ENCODE data around the gene CD3D.

CD3D gene

GRCh38 chr11:118342503-118343161 is at the start of gene CD3D:
Gene CD3D (minus strand): TSS chr11:118342705. CDS start chr11:118342607, 98 bp downstream.
- peak; percentile 77 for DNase-seq (ENCODE audit: low read depth)

DNA sequence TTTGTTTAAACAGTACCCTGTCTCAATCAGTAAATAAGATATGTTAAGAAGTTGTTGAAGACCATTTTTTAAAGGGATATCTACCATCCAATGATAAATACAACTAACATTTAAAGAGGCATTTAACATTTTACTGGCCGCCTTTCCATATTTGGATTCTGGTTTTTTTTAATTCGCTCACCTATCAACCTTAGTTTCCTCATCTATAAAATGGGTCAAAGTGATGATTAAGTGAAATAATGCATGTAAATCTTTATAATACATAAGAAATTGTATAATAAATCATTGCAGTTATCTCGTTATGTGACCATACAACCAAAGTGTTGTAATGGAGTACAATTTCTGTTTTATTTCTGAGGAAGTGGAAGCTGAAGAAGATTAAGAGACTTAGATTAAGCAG is 41.2 kb upstream of the CD3D start:
- no peak for DNase-seq (ENCODE audit: low read depth)

DNA sequence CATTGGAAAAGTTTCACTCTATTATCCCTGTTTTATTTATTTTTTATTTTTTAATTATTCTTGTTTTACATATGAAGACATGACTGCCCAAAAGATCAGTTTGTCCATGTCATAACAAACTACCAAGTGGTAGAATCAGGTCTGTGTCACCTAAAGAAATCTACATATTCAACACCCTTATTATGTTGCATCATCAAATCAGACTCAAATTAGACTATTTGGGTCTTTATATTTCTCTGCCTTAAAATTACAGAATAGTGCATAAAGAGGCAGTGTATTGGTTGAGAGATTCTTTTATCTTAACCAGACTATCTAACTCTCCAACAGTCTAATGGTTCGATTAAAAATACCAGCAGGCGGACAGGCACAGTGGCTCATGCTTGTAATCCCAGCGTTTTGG is 40.4 kb upstream of the CD3D start:
- DNase-seq (ENCODE audit: low read depth), result no peak

DNA sequence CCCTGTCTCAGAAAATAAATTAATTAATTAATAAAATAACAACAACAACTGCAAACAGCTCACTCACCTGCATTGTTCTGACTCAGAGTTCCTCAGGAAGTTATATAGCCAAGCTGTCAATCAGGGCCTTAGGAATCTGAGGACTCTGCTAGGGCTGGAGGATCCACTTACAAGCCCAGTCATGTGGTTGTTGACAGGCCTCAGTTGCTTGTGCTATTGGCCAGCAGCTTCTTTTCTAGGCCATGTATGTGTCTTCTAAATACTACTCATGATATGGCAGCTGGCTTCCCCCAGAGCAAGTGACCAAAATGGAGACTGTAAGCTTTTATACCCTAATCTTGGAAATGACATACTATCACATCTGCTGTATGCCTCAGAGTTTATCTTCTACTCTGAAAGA is 38.1 kb upstream of the CD3D start:
- DNase-seq (ENCODE audit: low read depth), result no peak

- DNase-seq (ENCODE audit: low read depth), result no peak
Measured at GRCh38 chr11:118379497-118379896, 37.0 kb upstream of the CD3D start.

DNA sequence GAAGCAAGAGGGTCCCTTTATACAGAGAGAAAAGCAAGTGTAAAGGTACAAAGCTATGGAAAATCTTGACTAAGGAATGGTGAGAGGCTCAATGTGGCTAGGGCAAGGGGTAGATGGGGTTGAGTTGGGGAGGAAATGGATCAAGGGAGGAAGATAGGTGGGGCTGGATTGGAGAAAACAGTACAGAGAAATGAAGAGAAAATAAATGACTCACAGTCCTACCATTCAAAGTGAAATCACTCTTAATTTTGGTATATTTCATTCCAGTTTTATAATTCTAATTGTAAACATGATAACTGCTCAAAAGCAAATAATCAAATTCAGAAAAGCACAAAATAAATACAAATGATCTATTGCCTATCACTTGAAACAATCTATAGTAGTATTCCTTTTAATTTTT is 33.5 kb upstream of the CD3D start:
- no peak for DNase-seq (ENCODE audit: low read depth)

DNA sequence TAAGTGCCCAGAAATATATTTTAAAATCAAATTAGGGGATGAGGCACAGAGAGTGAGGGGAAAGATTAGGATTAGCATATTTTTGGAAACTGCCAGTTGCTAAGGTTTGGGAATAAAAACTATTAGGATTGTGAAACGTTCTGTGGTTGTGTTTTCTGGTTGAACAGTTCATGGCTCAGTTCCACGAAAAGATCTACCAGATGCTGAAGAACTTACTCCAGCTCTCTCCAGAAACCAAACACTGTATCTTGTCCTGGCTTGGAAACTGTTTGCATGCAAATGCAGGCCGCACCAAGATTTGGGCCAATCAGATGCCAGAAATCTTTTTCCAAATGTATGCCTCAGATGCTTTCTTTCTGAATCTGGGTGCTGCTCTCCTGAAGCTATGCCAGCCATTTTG is 32.2 kb upstream of the CD3D start:
- no peak for DNase-seq (ENCODE audit: low read depth)

DNA sequence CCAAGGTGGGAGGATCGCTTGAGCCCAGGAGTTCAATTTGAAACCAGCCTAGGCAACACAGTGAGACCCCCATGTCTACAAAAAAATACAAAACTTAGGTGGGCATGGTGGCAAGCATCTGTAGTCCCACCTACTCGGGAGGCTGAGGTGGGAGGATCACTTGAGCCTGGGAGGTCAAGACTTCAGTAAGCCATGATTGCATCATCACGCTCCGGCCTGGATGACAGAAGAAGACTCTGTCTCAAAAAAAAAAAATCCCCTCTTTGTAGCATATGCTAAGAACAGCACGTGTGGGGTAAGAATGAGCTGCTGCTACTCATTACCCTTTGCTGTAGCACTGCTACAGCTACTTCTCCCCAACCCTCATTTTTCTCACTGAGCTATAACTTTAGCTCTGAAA is 31.4 kb upstream of the CD3D start:
- no peak for DNase-seq (ENCODE audit: low read depth)

DNA sequence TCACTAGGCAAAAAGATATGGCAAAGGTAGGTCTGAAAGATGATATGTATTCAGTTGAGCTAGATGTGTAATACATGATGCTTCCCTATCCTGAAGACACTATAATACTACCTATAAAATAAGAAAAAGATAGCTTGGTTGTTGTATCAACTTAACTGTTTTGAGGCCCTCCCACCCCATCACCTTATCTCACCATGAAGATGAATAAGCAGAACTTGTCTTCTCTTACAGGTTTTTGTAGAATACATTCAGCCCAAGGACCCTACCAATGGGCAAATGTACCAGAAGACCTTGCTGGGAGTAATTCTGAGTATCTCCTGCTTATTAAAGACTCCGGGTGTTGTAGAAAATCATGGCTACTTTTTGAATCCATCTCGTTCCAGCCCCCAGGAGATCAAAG is 30.8 kb upstream of the CD3D start:
- DNase-seq (ENCODE audit: low read depth), result no peak

DNA sequence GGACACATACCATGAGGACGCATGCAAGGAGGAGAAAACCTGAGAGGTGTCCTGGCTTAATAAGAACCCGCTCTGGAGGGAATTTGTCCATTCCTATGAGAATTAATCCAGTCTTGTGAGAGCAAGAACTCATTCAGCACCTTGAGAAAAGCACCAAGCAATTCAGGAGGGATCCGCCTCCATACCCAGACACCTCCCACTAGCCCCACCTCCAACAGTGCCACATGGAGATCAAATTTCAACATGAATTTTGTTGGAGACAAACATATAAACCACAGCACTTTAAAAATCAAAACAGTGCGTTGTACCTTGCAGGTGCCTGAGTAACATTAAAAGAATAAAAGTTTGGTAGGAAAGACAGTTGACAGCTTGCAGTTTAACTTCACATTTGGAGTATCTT is 28.3 kb upstream of the CD3D start:
- no peak for DNase-seq (ENCODE audit: low read depth)

GRCh38 chr11:118366287-118366686 is 23.8 kb upstream of the CD3D start:
- no peak for DNase-seq (ENCODE audit: low read depth)

GRCh38 chr11:118364956-118365615 is 22.6 kb upstream of the CD3D start:
- no peak for DNase-seq (ENCODE audit: low read depth)

GRCh38 chr11:118359295-118359958 is 16.9 kb upstream of the CD3D start, which contains the start of gene UBE4A:
Gene UBE4A (plus strand): TSS chr11:118359600. CDS start chr11:118365081, 5,481 bp downstream.
- DNase-seq (ENCODE audit: low read depth), result peak; percentile 91

- DNase-seq (ENCODE audit: low read depth), result no peak
Measured at GRCh38 chr11:118358071-118358470, 15.6 kb upstream of the CD3D start.

DNA sequence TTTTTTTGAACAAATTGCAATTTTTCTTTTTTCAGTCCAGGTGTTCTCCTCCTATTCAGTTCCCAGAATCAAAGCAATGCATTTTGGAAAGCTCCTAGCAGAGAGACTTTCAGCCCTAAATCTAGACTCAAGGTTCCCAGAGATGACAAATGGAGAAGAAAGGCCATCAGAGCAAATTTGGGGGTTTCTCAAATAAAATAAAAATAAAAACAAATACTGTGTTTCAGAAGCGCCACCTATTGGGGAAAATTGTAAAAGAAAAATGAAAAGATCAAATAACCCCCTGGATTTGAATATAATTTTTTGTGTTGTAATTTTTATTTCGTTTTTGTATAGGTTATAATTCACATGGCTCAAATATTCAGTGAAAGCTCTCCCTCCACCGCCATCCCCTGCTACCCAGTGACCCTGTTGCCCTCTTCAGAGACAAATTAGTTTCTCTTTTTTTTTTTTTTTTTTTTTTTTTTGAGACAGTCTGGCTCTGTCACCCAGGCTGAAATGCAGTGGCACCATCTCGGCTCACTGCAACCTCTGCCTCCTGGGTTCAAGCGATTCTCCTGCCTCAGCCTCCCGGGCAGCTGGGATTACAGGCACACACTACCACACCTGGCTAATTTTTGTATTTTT is 10.7 kb upstream of the CD3D start:
- DNase-seq (ENCODE audit: low read depth), result no peak

GRCh38 chr11:118349475-118349874 is 7.0 kb upstream of the CD3D start:
- no peak for DNase-seq (ENCODE audit: low read depth)

DNA sequence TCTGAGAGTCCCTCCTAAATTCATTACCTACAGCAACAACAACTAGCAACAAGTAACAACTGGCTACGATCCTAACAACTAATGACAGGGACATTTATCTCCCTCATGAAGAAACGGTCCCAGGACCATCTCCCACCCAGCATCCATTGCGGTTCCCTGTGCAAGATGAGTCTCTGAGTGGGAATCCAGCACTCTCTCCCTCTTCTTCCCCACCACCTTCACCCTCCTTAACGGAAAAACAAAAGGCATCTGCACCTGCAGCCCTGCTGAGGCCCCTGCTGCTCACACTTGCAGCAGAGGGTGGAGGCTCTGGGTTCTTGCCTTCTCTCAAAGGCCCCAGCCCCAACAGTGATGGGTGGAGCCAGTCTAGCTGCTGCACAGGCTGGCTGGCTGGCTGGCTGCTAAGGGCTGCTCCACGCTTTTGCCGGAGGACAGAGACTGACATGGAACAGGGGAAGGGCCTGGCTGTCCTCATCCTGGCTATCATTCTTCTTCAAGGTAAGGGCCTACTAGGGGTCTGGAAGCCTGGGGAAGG is 1.5 kb upstream of the CD3D start, which contains the start of gene CD3G:
Gene CD3G, plus strand, starts transcription at position 364 of the 535 bp plus-strand sequence. Its CDS starts 80 bp downstream, at position 444.
- DNase-seq (ENCODE audit: low read depth), result peak; percentile 54

GRCh38 chr11:118343248-118343647 is 743 bp upstream of the CD3D start:
- no peak for DNase-seq (ENCODE audit: low read depth)

GRCh38 chr11:118341815-118342489 is 553 bp downstream of the CD3D start:
- no peak for DNase-seq (ENCODE audit: low read depth)

- no peak for DNase-seq (ENCODE audit: low read depth)
Measured at GRCh38 chr11:118341261-118341660, 1.2 kb downstream of the CD3D start.

DNA sequence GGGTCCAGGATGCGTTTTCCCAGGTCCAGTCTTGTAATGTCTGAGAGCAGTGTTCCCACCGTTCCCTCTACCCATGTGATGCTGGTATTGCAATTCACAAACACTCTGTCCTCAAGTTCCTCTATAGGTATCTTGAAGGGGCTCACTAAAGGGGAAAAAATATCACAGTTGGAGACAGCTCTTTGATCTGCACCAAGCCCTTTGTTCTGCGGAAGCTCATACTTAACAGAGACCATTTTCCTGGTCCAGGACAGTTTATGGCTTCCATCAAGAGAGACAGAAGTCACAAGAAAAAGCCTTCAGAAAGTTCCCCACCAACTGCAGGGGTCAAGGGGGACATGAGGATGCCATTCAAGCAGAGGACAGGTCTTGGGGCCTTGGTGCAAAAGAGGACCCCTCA is 2.1 kb downstream of the CD3D start:
- no peak for DNase-seq (ENCODE audit: low read depth)

Data from T-helper 22 cell (primary cell).